ENCODE data around the gene PAPOLB.
A peak's percentile ranks its signal among the peaks of the same experiment; 100 is the strongest.

The PAPOLB gene

DNA sequence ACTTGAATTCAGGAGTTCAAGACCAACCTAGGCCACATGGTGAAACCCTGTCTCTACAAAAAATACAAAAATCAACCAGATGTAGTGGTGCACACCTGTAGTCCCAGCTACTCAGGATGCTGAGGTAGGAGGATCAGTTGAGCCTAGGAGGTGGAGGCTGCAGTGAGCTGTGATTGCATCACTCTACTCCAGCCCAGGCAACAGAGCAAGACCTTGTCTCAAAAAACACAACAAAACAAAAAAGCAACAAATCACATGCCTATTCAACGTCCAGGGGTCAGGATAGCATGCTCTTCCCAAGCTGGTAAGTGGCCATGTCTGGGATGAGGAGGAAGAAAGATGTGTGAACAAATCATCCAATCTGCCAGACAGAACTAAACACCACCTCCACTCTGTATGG, 27.9 kb upstream of the PAPOLB start:
- H3K27ac ChIP-seq (ENCODE audit: low read depth in 2 of 2, low read length in 2 of 2) = no peak overlapping the region
- no peaks in the 10 kb centered on the region for H3K4me1 ChIP-seq (ENCODE audit: control insufficient read depth in 2 of 2, insufficient read depth in 2 of 2, low read length in 2 of 2)
- H3K9me3 ChIP-seq (ENCODE audit: control insufficient read depth in 2 of 2, low read length in 2 of 2) = no peaks in the 10 kb centered on the region
- no peaks in the 10 kb centered on the region for H3K36me3 ChIP-seq (ENCODE audit: control insufficient read depth in 2 of 2, insufficient read depth in 2 of 2, low read length in 2 of 2)
- H3K4me3 ChIP-seq (ENCODE audit: low read length in 2 of 2) = no peak overlapping the region
- H3K27me3 ChIP-seq (ENCODE audit: control insufficient read depth in 2 of 2, insufficient read depth in 2 of 2, low read length in 2 of 2) = no peaks in the 10 kb centered on the region
- no peak overlapping the region for H3K9ac ChIP-seq (ENCODE audit: low read depth in 1 of 2, low read length in 2 of 2)

DNA sequence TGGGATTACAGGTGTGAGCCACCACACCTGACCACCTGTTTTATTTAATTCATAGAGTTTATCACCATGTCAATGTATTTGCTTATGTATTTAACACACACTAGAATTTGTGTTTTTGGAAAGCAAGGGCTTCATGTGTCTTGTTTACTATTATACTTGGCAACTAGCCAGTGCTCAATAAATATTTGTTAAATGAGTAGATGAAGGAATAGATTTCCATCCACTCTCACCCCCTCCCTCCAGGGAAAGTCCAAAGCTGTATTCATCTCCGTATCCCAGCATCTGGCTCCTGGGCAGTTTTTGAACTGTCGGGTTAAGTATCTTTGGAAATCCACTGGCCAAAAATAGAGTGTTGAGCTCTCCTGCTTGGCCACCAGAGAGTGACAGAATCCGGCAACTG, 26.3 kb upstream of the PAPOLB start:
- Histone ChIP-seq H3K9ac (ENCODE audit: low read depth in 1 of 2, low read length in 2 of 2) (no peak overlapping the region), H3K4me1 (ENCODE audit: control insufficient read depth in 2 of 2, insufficient read depth in 2 of 2, low read length in 2 of 2) (no peaks in the 10 kb centered on the region), H3K9me3 (ENCODE audit: control insufficient read depth in 2 of 2, low read length in 2 of 2) (no peaks in the 10 kb centered on the region), H3K36me3 (ENCODE audit: control insufficient read depth in 2 of 2, insufficient read depth in 2 of 2, low read length in 2 of 2) (no peaks in the 10 kb centered on the region), H3K27me3 (ENCODE audit: control insufficient read depth in 2 of 2, insufficient read depth in 2 of 2, low read length in 2 of 2) (no peaks in the 10 kb centered on the region), H3K4me3 (ENCODE audit: low read length in 2 of 2) (no peak overlapping the region), H3K27ac (ENCODE audit: low read depth in 2 of 2, low read length in 2 of 2) (no peak overlapping the region)

DNA sequence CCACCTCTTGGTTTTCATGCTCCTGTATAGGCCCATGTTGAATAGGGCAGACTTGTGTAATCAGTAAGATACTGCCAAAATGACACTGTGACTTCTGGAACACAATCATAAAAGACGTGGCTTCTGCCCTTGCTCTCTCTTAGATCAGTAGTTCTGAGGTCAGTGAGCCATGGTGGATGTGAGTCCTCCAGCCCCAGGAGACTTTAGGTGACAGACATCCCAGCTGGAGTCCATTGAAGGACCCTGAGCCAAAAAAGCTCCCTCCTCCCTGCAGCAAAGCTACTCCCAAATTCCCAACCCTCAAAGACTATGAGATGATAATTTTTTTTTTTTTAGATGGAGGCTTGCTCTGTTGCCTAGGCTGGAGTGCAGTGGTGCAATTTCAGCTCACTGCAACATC, 24.8 kb upstream of the PAPOLB start:
- Histone ChIP-seq H3K27ac (ENCODE audit: low read depth in 2 of 2, low read length in 2 of 2) (no peak overlapping the region), H3K36me3 (ENCODE audit: control insufficient read depth in 2 of 2, insufficient read depth in 2 of 2, low read length in 2 of 2) (no peaks in the 10 kb centered on the region), H3K4me3 (ENCODE audit: low read length in 2 of 2) (no peak overlapping the region)

DNA sequence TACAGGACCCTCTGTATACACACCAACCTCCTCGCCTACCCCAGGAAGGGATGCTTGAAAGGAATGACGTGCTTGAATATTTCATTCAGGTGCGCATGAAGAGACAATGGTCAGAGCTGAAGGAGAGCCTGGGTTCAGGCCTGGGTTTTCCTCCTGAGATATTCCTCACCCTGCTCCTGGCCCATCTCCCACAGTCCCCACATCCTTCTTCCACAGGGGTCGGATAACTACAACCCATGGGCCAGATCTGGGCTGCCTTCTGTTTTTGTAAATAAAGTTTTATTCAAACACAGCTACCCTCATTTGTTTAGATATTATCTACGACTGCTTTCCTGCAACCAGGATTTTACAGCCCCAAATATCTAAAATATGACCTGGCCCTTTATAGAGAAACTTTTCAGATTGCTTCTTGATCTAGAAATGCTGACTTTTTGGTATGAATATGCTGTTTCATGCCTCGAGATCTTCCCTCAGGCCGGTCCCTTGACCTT, 23.5 kb upstream of the PAPOLB start:
- Histone ChIP-seq H3K36me3 (ENCODE audit: control insufficient read depth in 2 of 2, insufficient read depth in 2 of 2, low read length in 2 of 2) (no peaks in the 10 kb centered on the region), H3K27ac (ENCODE audit: low read depth in 2 of 2, low read length in 2 of 2) (no peak overlapping the region), H3K9ac (ENCODE audit: low read depth in 1 of 2, low read length in 2 of 2) (no peak overlapping the region), H3K27me3 (ENCODE audit: control insufficient read depth in 2 of 2, insufficient read depth in 2 of 2, low read length in 2 of 2) (peaks cover 0 to 5% of the 10 kb centered on the region in 2 donors), H3K4me1 (ENCODE audit: control insufficient read depth in 2 of 2, insufficient read depth in 2 of 2, low read length in 2 of 2) (peaks cover 0 to 5% of the 10 kb centered on the region in 2 donors), H3K4me3 (ENCODE audit: low read length in 2 of 2) (no peak overlapping the region), H3K9me3 (ENCODE audit: control insufficient read depth in 2 of 2, low read length in 2 of 2) (no peaks in the 10 kb centered on the region)

More for the DNA sequence above, 24.8 kb upstream of the PAPOLB start:
- peaks cover 0 to 5% of the 10 kb centered on the region in 2 donors for H3K27me3 ChIP-seq (ENCODE audit: control insufficient read depth in 2 of 2, insufficient read depth in 2 of 2, low read length in 2 of 2)
- H3K9ac ChIP-seq (ENCODE audit: low read depth in 1 of 2, low read length in 2 of 2) = no peak overlapping the region
- no peaks in the 10 kb centered on the region for H3K9me3 ChIP-seq (ENCODE audit: control insufficient read depth in 2 of 2, low read length in 2 of 2)
- H3K4me1 ChIP-seq (ENCODE audit: control insufficient read depth in 2 of 2, insufficient read depth in 2 of 2, low read length in 2 of 2) = peaks cover 0 to 5% of the 10 kb centered on the region in 2 donors

DNA sequence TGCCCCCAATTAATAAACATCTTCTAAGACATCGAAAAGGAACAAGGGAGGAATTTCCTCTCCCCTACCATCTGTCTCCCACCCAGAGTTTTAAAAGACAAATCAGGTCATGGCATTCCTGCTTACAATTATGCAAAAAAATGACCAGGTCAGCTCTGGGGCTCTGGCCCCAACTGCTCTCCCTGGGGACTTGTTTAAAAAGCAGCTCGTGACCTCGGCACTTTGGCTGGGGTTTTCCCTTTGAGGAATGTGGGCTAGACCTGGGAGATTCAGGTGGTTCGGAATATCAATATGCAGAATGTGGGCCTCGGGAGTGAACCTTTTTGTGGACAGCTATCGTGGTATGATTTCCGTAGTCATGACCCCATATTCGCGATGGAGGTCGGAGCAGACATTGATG, 22.3 kb upstream of the PAPOLB start:
- H3K27me3 ChIP-seq (ENCODE audit: control insufficient read depth in 2 of 2, insufficient read depth in 2 of 2, low read length in 2 of 2) = peaks cover 0 to 5% of the 10 kb centered on the region in 2 donors
- no peak overlapping the region for H3K4me3 ChIP-seq (ENCODE audit: low read length in 2 of 2)
- no peaks in the 10 kb centered on the region for H3K9me3 ChIP-seq (ENCODE audit: control insufficient read depth in 2 of 2, low read length in 2 of 2)
- no peaks in the 10 kb centered on the region for H3K36me3 ChIP-seq (ENCODE audit: control insufficient read depth in 2 of 2, insufficient read depth in 2 of 2, low read length in 2 of 2)
- H3K4me1 ChIP-seq (ENCODE audit: control insufficient read depth in 2 of 2, insufficient read depth in 2 of 2, low read length in 2 of 2) = peaks cover 0 to 5% of the 10 kb centered on the region in 2 donors
- H3K9ac ChIP-seq (ENCODE audit: low read depth in 1 of 2, low read length in 2 of 2) = no peak overlapping the region
- H3K27ac ChIP-seq (ENCODE audit: low read depth in 2 of 2, low read length in 2 of 2) = no peak overlapping the region

DNA sequence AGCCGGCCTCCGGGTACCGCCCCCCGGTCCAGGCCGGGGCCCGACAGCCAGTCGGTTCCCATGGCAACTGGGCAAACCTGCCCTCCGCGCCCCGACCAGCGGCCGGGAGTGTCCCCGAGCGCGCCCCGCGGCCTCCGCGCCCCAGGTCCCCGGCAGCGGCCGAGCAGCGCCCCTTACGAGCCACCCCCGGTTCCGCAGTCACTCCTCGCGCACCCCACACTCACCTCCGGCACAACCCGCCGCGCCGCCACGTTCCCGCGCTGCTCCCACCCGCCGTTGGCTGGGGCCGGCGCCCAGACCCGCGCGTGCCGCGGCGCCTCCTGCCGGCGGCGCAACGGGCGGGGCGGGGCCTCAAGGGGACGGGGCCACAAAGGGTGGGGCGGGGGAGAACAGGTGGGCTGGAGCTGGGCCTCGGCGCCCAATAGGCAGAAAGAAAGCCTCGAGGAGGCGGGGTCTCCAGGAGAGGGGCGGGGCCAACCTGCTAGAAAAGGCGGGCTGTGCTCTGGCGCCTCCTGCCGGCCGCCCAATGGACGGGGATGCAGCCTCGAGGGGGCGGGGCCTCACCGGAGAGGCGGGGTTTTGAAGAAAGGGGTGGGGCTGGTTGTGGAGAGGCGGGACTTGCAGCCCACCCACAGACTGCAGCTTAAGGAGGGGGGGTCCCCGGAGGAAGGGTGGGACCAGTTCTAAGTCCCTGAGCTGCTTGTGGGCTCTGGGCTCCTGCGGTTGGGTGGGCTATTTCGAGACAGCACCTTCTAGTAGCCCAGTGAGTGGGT, 21.7 kb upstream of the PAPOLB start, which contains the start of gene RADIL:
Gene RADIL (minus strand): TSS at position 345 of the 773 bp plus-strand sequence. CDS start 5,577 bp downstream, outside the sequence.
- Histone ChIP-seq H3K36me3 (ENCODE audit: control insufficient read depth in 2 of 2, insufficient read depth in 2 of 2, low read length in 2 of 2) (no peaks in the 10 kb centered on the region), H3K9me3 (ENCODE audit: control insufficient read depth in 2 of 2, low read length in 2 of 2) (no peaks in the 10 kb centered on the region), H3K4me1 (ENCODE audit: control insufficient read depth in 2 of 2, insufficient read depth in 2 of 2, low read length in 2 of 2) (peaks cover 0 to 5% of the 10 kb centered on the region in 2 donors), H3K27me3 (ENCODE audit: control insufficient read depth in 2 of 2, insufficient read depth in 2 of 2, low read length in 2 of 2) (peaks cover 0 to 5% of the 10 kb centered on the region in 2 donors), H3K27ac (ENCODE audit: low read depth in 2 of 2, low read length in 2 of 2) (peak within 1 kb of the TSS; percentile 4 to 70), H3K9ac (ENCODE audit: low read depth in 1 of 2, low read length in 2 of 2) (peak within 1 kb of the TSS in 1 of 2 donors; percentile 9), H3K4me3 (ENCODE audit: low read length in 2 of 2) (peak within 1 kb of the TSS; percentile 48 to 61)

DNA sequence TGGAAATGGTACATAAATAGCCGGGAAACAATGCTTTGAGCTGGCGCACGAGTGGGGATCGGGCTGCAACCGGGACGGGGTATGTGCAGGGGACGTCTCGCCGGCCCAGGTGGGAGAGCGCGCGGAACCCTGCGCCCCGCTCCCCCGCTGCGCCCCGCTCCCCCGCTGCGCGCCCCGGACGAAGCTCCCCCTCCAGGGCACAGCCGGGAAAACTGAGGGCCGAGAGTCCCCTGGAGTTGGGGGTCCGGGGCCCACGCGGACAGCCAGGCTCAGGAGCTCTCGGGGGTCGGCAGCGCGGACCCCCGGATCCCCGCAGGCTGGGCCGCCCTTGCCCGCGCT, 21.2 kb upstream of the PAPOLB start:
- Histone ChIP-seq H3K4me3 (ENCODE audit: low read length in 2 of 2) (peak overlapping the region; percentile 48 to 61), H3K4me1 (ENCODE audit: control insufficient read depth in 2 of 2, insufficient read depth in 2 of 2, low read length in 2 of 2) (peaks cover 0 to 5% of the 10 kb centered on the region in 2 donors), H3K27ac (ENCODE audit: low read depth in 2 of 2, low read length in 2 of 2) (peak overlapping the region; percentile 4 to 70), H3K9me3 (ENCODE audit: control insufficient read depth in 2 of 2, low read length in 2 of 2) (no peaks in the 10 kb centered on the region), H3K9ac (ENCODE audit: low read depth in 1 of 2, low read length in 2 of 2) (no peak overlapping the region), H3K36me3 (ENCODE audit: control insufficient read depth in 2 of 2, insufficient read depth in 2 of 2, low read length in 2 of 2) (no peaks in the 10 kb centered on the region), H3K27me3 (ENCODE audit: control insufficient read depth in 2 of 2, insufficient read depth in 2 of 2, low read length in 2 of 2) (peaks cover 0 to 5% of the 10 kb centered on the region in 2 donors)

DNA sequence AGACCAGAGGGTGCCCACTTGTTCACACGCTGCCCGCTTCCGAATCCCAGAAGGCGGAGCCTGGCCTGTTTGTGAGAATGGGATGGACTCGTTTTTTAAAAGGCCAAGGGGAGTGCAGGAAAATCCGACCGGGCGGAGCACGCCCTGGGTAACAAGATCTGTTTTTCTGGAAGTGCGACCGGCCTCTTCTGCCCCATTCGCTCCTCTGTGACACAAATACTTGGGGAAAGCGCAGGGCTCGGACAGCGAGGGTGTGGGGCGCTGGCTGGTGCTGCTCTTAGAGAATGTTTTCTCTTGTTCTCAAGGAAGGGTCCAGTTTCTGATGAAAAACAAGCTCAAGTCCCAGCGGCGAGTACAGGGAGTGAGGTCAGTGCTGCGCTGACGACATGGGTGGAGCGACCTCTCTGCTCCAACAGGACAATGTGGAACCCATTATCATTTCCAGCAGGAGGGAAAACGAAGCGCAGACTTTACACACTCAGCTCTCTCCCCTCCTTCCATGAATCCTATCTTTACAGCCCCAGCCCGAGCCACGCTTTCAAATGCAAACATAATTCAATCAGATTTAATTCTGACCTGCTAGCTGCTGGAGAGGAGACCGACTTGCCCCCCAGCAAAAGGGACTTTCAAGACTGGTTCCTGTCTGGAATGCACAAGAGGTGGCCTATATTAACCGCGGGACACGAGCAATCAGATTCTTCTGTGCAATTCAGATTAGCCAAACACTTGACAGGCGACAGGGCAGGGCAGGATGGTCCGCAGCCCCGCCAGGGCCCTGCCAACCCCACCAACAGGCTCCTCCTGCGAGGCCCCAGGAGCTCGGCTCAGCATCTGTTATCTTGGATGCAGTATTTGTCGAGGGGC, 20.6 kb upstream of the PAPOLB start:
- H3K4me1 ChIP-seq (ENCODE audit: control insufficient read depth in 2 of 2, insufficient read depth in 2 of 2, low read length in 2 of 2) = peaks cover 0 to 5% of the 10 kb centered on the region in 2 donors
- H3K9ac ChIP-seq (ENCODE audit: low read depth in 1 of 2, low read length in 2 of 2) = peak overlapping the region; percentile 6 to 9
- H3K27me3 ChIP-seq (ENCODE audit: control insufficient read depth in 2 of 2, insufficient read depth in 2 of 2, low read length in 2 of 2) = peaks cover 0 to 5% of the 10 kb centered on the region in 2 donors
- H3K9me3 ChIP-seq (ENCODE audit: control insufficient read depth in 2 of 2, low read length in 2 of 2) = no peaks in the 10 kb centered on the region
- peak overlapping the region; percentile 48 to 61 for H3K4me3 ChIP-seq (ENCODE audit: low read length in 2 of 2)
- no peaks in the 10 kb centered on the region for H3K36me3 ChIP-seq (ENCODE audit: control insufficient read depth in 2 of 2, insufficient read depth in 2 of 2, low read length in 2 of 2)
- H3K27ac ChIP-seq (ENCODE audit: low read depth in 2 of 2, low read length in 2 of 2) = peak overlapping the region; percentile 4 to 70

DNA sequence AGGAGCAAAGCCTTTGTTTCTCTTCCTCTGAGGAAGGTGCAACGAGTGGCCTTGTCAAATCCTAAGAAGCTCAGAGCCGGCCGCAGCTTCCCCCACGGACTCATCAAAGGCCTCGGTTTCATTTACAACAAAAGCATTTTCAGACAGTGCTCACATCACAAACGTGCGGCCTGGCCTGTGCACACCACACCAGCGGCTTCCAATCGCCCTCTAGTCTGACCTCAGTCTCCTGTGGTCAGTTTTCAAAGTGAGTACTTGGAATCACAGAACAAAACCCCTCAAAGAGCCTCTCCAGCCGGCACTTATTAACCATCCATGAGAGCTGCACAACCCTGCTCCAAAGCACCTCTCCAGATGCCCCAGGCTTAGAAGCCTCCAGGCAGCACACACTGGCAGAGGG, 18.4 kb upstream of the PAPOLB start:
- no peaks in the 10 kb centered on the region for H3K36me3 ChIP-seq (ENCODE audit: control insufficient read depth in 2 of 2, insufficient read depth in 2 of 2, low read length in 2 of 2)
- H3K27me3 ChIP-seq (ENCODE audit: control insufficient read depth in 2 of 2, insufficient read depth in 2 of 2, low read length in 2 of 2) = peaks cover 0 to 5% of the 10 kb centered on the region in 2 donors
- H3K27ac ChIP-seq (ENCODE audit: low read depth in 2 of 2, low read length in 2 of 2) = no peak overlapping the region
- no peak overlapping the region for H3K9ac ChIP-seq (ENCODE audit: low read depth in 1 of 2, low read length in 2 of 2)
- no peak overlapping the region for H3K4me3 ChIP-seq (ENCODE audit: low read length in 2 of 2)
- peaks cover 0 to 5% of the 10 kb centered on the region in 2 donors for H3K4me1 ChIP-seq (ENCODE audit: control insufficient read depth in 2 of 2, insufficient read depth in 2 of 2, low read length in 2 of 2)
- no peaks in the 10 kb centered on the region for H3K9me3 ChIP-seq (ENCODE audit: control insufficient read depth in 2 of 2, low read length in 2 of 2)
